Transverse colon (tissue), 4 donors: ENCODE results near the gene UMAD1.

Experiments
- CTCF ChIP-seq, 5 experiments: fragments of 200-600 bp in 3 of 5; fragments of 450-650 bp in 2 of 5; sonication (generic) in 3 of 5; IDR thresholded peaks; 1 replicate in 2 of 5; 2 replicates in 3 of 5; pipeline ENCODE4 v1.5.1; 2016 to 2017; ENCODE audit warnings: antibody characterized with exemption in 5 of 5, inconsistent platforms in 3 of 5, mild to moderate bottlenecking in 2 of 5, moderate library complexity in 1 of 5
- POLR2A ChIP-seq: fragments of 450-650 bp; IDR thresholded peaks from one replicate; pipeline ENCODE4 v1.6.1; 2016; ENCODE audit warnings: antibody characterized with exemption, mild to moderate bottlenecking, moderate library complexity
- POLR2AphosphoS5 ChIP-seq, 3 donors: sonication (generic); formaldehyde crosslinking; IDR thresholded peaks; one replicate each; pipeline ENCODE4 v1.6.1; 2016; ENCODE audit warnings: antibody characterized with exemption in 3 of 3

GRCh38 chr7:7751243-7752092 is 110.9 kb downstream of the UMAD1 start:
- TF ChIP-seq CTCF (IDR thresholded peaks at IDR 0.05) (no peak), POLR2AphosphoS5 (IDR thresholded peaks at IDR 0.05) (peak in 1 of 3 donors; percentile 13), POLR2A (no peak)
